ENCODE results near the gene ALOX5AP. TPM values are rescaled to one million over a fixed set of nuclear protein-coding genes. Genes with fewer than 3 reads are reported as not detected.

ALOX5AP gene
- total RNA-seq, 1 experiment from 2014 or later = not detected

DNA sequence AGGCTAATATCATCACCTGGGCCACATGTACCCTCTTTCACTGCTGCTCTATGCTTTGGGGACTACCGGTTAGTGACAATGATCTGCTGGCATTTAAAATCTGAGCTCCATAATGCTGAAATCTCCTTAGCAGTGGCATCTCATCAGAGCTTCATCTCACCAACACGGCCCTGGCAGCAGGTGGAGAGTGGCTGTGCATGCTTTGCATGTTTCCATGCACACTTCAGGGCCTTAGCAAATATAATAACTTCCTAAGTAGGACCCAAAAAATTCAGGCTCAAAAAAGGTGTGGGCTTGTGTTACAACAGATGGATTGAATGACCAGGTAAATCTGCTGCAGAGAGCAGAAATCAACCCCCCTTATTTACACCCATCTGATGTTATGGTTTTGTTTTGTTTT lies 55.2 kb downstream of the ALOX5AP start:
- TF ChIP-seq, protein P1, sequence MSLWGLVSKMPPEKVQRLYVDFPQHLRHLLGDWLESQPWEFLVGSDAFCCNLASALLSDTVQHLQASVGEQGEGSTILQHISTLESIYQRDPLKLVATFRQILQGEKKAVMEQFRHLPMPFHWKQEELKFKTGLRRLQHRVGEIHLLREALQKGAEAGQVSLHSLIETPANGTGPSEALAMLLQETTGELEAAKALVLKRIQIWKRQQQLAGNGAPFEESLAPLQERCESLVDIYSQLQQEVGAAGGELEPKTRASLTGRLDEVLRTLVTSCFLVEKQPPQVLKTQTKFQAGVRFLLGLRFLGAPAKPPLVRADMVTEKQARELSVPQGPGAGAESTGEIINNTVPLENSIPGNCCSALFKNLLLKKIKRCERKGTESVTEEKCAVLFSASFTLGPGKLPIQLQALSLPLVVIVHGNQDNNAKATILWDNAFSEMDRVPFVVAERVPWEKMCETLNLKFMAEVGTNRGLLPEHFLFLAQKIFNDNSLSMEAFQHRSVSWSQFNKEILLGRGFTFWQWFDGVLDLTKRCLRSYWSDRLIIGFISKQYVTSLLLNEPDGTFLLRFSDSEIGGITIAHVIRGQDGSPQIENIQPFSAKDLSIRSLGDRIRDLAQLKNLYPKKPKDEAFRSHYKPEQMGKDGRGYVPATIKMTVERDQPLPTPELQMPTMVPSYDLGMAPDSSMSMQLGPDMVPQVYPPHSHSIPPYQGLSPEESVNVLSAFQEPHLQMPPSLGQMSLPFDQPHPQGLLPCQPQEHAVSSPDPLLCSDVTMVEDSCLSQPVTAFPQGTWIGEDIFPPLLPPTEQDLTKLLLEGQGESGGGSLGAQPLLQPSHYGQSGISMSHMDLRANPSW (CRISPR knock-in tag; conservative IDR thresholded peaks at IDR 0.05; ENCODE audit: low read depth) = no peak
- TF ChIP-seq CREM (CRISPR knock-in tag; IDR thresholded peaks at IDR 0.05) = no peak
- no peak for TF ChIP-seq EMX1 (CRISPR knock-in tag; IDR thresholded peaks at IDR 0.05)
- no peak for TF ChIP-seq ZNF219 (CRISPR knock-in tag; IDR thresholded peaks at IDR 0.05; ENCODE audit: borderline replicate concordance)
- no peak for TF ChIP-seq TEAD4 (CRISPR knock-in tag; IDR thresholded peaks at IDR 0.05)
- TF ChIP-seq, protein P2, sequence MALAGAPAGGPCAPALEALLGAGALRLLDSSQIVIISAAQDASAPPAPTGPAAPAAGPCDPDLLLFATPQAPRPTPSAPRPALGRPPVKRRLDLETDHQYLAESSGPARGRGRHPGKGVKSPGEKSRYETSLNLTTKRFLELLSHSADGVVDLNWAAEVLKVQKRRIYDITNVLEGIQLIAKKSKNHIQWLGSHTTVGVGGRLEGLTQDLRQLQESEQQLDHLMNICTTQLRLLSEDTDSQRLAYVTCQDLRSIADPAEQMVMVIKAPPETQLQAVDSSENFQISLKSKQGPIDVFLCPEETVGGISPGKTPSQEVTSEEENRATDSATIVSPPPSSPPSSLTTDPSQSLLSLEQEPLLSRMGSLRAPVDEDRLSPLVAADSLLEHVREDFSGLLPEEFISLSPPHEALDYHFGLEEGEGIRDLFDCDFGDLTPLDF (CRISPR knock-in tag; IDR thresholded peaks at IDR 0.05) = no peak
- TF ChIP-seq NFE2L1 (CRISPR knock-in tag; IDR thresholded peaks at IDR 0.05) = no peak
- TF ChIP-seq, protein P3, sequence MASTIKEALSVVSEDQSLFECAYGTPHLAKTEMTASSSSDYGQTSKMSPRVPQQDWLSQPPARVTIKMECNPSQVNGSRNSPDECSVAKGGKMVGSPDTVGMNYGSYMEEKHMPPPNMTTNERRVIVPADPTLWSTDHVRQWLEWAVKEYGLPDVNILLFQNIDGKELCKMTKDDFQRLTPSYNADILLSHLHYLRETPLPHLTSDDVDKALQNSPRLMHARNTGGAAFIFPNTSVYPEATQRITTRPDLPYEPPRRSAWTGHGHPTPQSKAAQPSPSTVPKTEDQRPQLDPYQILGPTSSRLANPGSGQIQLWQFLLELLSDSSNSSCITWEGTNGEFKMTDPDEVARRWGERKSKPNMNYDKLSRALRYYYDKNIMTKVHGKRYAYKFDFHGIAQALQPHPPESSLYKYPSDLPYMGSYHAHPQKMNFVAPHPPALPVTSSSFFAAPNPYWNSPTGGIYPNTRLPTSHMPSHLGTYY (CRISPR knock-in tag; IDR thresholded peaks at IDR 0.05) = no peak
- TF ChIP-seq, protein P4, sequence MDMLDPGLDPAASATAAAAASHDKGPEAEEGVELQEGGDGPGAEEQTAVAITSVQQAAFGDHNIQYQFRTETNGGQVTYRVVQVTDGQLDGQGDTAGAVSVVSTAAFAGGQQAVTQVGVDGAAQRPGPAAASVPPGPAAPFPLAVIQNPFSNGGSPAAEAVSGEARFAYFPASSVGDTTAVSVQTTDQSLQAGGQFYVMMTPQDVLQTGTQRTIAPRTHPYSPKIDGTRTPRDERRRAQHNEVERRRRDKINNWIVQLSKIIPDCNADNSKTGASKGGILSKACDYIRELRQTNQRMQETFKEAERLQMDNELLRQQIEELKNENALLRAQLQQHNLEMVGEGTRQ (CRISPR knock-in tag; IDR thresholded peaks at IDR 0.05) = no peak
- TF ChIP-seq PRRX2 (CRISPR knock-in tag; IDR thresholded peaks at IDR 0.05) = no peak
- TF ChIP-seq CREB1 (CRISPR knock-in tag; IDR thresholded peaks at IDR 0.05) = no peak
- TF ChIP-seq ELF4 (CRISPR knock-in tag; IDR thresholded peaks at IDR 0.05; ENCODE audit: low read depth) = no peak
- TF ChIP-seq, protein P5, sequence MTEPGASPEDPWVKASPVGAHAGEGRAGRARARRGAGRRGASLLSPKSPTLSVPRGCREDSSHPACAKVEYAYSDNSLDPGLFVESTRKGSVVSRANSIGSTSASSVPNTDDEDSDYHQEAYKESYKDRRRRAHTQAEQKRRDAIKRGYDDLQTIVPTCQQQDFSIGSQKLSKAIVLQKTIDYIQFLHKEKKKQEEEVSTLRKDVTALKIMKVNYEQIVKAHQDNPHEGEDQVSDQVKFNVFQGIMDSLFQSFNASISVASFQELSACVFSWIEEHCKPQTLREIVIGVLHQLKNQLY (CRISPR knock-in tag; IDR thresholded peaks at IDR 0.05) = no peak
- no peak for TF ChIP-seq NR1H2 (CRISPR knock-in tag; IDR thresholded peaks at IDR 0.05)
- no peak for TF ChIP-seq OVOL2 (CRISPR knock-in tag; IDR thresholded peaks at IDR 0.05; ENCODE audit: borderline replicate concordance)
- TF ChIP-seq, protein P6, sequence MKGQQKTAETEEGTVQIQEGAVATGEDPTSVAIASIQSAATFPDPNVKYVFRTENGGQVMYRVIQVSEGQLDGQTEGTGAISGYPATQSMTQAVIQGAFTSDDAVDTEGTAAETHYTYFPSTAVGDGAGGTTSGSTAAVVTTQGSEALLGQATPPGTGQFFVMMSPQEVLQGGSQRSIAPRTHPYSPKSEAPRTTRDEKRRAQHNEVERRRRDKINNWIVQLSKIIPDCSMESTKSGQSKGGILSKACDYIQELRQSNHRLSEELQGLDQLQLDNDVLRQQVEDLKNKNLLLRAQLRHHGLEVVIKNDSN (CRISPR knock-in tag; IDR thresholded peaks at IDR 0.05) = no peak
- no peak for TF ChIP-seq SP1 (CRISPR knock-in tag; conservative IDR thresholded peaks at IDR 0.05)
- TF ChIP-seq SMAD4 (CRISPR knock-in tag; IDR thresholded peaks at IDR 0.05) = no peak
- TF ChIP-seq CBFB (CRISPR knock-in tag; IDR thresholded peaks at IDR 0.05; ENCODE audit: low read depth) = no peak
- POLR2A ChIA-PET = no interaction called here
- no peaks in the 10 kb centered on the region for H3K9me3 Mint-ChIP-seq
- H3K4me3 Mint-ChIP-seq = no peak overlapping the region
- no peaks in the 10 kb centered on the region for H3K27me3 Mint-ChIP-seq (ENCODE audit: low read depth)
- CTCF ChIA-PET = interaction anchor here (0.8 kb wide), 1 partner anchor 28 kb away, joined by 3 read pairs; no protein-coding TSS in a partner anchor
- H3K27ac Mint-ChIP-seq = no peak overlapping the region
- no peaks in the 10 kb centered on the region for H3K36me3 Mint-ChIP-seq
- no peak for ATAC-seq
- H3K4me1 Mint-ChIP-seq = peaks cover 3% of the 10 kb centered on the region; the same call in 1 of the 2 replicates
- no peak for DNase-seq (ENCODE audit: low spot score)
